ENCODE data around the gene CATSPERD. TPM values are rescaled to one million over a fixed set of nuclear protein-coding genes. Genes with fewer than 3 reads are reported as not detected.

The CATSPERD gene
- total RNA-seq, 3 donors from 2014 or later: not detected

DNA sequence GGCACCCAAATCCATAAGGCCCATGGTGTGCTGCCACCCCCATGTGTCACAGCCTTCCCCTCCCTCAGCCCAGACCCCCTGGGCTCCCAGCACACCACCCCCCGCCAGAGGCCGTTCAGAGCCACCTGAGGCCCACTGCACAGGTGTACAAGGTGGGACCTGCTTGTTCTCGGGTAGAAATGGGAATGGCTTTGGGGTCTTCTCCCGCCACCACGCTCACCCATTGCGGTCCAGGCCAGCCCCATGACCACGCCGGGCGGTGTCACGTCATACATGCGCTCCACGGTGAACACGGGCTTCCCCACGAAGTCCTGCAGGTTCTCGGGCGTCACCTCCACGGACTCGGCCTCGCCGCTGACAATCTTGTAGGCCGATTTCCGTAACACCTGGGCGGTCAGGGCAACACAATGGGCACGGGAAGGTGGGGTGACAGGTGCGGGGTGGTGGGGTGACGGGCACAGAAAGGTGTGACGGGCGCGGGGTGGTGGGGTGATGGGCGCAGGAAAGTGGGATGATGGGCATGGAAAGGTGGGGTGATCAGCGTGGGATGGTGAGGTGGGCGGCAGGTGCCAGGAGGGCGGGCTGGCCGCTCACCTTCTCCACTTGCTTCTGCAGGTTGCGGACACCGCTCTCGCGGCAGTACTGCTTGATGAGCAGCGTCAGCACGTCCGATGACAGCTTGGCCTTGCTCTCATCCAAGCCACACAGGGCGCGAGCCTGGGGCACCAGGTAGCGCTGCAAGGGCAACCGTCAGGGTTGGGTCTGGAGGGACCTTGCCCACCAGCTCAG is 26.1 kb upstream of the CATSPERD start:
- peaks cover 10% of the 10 kb centered on the region for H3K36me3 ChIP-seq
- intact Hi-C loops (cut with DNase I; ENCODE audit: low total_unique reads): loop anchor here (10.0 kb wide), 1 partner anchor 1050 kb away; no protein-coding TSS in a partner anchor

DNA sequence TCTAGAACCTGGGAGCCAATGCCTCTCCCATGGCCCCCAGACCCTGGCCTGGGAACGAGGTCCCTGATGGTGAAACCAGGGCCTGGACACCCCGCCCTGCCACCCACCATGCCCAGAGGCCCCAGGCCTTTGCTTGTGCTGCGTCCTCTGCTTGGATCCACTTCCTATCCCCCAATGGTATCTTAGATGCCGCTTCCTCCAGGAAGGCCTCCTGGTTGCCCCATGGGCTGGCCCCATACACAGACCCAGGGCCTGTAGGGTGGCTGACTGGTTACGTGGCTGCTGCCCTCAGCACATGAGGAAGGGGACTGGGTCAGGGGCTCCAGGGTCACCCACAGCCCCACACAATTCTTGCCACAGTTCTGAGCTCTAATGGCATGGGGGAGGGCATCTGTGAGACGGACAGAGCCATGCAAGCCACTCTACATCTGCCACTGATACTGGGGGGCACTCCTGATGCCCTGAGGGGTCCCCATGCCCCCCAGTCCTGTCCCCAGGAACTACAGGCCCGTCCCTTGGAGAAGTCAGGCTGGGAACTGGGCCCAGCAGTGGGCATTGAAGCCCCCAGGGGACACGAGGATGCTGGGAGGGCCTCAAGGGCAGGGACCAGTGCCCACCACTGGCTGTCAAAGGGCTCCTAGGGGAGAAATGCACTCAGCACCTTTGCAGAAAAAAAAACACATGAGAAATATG is 25.3 kb upstream of the CATSPERD start:
- H3K27me3 ChIP-seq: no peaks in the 10 kb centered on the region
- TF ChIP-seq POLR2A (IDR thresholded peaks at IDR 0.05) (no peak), POLR2AphosphoS5 (IDR thresholded peaks at IDR 0.05) (no peak)
- TF ChIP-seq, protein P1, sequence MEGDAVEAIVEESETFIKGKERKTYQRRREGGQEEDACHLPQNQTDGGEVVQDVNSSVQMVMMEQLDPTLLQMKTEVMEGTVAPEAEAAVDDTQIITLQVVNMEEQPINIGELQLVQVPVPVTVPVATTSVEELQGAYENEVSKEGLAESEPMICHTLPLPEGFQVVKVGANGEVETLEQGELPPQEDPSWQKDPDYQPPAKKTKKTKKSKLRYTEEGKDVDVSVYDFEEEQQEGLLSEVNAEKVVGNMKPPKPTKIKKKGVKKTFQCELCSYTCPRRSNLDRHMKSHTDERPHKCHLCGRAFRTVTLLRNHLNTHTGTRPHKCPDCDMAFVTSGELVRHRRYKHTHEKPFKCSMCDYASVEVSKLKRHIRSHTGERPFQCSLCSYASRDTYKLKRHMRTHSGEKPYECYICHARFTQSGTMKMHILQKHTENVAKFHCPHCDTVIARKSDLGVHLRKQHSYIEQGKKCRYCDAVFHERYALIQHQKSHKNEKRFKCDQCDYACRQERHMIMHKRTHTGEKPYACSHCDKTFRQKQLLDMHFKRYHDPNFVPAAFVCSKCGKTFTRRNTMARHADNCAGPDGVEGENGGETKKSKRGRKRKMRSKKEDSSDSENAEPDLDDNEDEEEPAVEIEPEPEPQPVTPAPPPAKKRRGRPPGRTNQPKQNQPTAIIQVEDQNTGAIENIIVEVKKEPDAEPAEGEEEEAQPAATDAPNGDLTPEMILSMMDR (IDR thresholded peaks at IDR 0.05): no peak
- no peak for DNase-seq (ENCODE audit: low spot score in 2 of 2)
- peaks cover 7 to 8% of the 10 kb centered on the region in 2 donors for H3K4me1 ChIP-seq
- intact Hi-C loops (cut with DNase I; ENCODE audit: low total_unique reads): loop anchor here (10.0 kb wide), 1 partner anchor 1050 kb away; no protein-coding TSS in a partner anchor
- H3K27ac ChIP-seq: no peak overlapping the region
- H3K36me3 ChIP-seq: peaks cover 10% of the 10 kb centered on the region
- no peak overlapping the region for H3K4me3 ChIP-seq
- H3K9me3 ChIP-seq: no peaks in the 10 kb centered on the region

More for the DNA sequence above, 26.1 kb upstream of the CATSPERD start:
- TF ChIP-seq POLR2AphosphoS5 (IDR thresholded peaks at IDR 0.05) (no peak), POLR2A (IDR thresholded peaks at IDR 0.05) (no peak)
- TF ChIP-seq, protein P1 (IDR thresholded peaks at IDR 0.05): no peak
- no peak for DNase-seq (ENCODE audit: low spot score in 2 of 2)
- no peaks in the 10 kb centered on the region for H3K9me3 ChIP-seq
- no peaks in the 10 kb centered on the region for H3K27me3 ChIP-seq
- H3K27ac ChIP-seq: no peak overlapping the region
- H3K4me1 ChIP-seq: peaks cover 7 to 8% of the 10 kb centered on the region in 2 donors
- no peak overlapping the region for H3K4me3 ChIP-seq

GRCh38 chr19:5695649-5696195 is 24.7 kb upstream of the CATSPERD start:
- H3K4me3 ChIP-seq: no peak overlapping the region
- H3K27me3 ChIP-seq: no peaks in the 10 kb centered on the region
- H3K27ac ChIP-seq: no peak overlapping the region
- no peaks in the 10 kb centered on the region for H3K9me3 ChIP-seq
- DNase-seq (ENCODE audit: low spot score in 2 of 2): no peak
- H3K4me1 ChIP-seq: peaks cover 7 to 8% of the 10 kb centered on the region in 2 donors
- TF ChIP-seq, protein P1 (IDR thresholded peaks at IDR 0.05): no peak
- no peak for TF ChIP-seq POLR2AphosphoS5 (IDR thresholded peaks at IDR 0.05)
- TF ChIP-seq POLR2A (IDR thresholded peaks at IDR 0.05): no peak
- intact Hi-C loops (cut with DNase I; ENCODE audit: low total_unique reads): loop anchor here (2.0 to 10.0 kb wide), 2 partner anchors 77 to 1049 kb away; no protein-coding TSS in a partner anchor
- H3K36me3 ChIP-seq: peaks cover 10% of the 10 kb centered on the region

DNA sequence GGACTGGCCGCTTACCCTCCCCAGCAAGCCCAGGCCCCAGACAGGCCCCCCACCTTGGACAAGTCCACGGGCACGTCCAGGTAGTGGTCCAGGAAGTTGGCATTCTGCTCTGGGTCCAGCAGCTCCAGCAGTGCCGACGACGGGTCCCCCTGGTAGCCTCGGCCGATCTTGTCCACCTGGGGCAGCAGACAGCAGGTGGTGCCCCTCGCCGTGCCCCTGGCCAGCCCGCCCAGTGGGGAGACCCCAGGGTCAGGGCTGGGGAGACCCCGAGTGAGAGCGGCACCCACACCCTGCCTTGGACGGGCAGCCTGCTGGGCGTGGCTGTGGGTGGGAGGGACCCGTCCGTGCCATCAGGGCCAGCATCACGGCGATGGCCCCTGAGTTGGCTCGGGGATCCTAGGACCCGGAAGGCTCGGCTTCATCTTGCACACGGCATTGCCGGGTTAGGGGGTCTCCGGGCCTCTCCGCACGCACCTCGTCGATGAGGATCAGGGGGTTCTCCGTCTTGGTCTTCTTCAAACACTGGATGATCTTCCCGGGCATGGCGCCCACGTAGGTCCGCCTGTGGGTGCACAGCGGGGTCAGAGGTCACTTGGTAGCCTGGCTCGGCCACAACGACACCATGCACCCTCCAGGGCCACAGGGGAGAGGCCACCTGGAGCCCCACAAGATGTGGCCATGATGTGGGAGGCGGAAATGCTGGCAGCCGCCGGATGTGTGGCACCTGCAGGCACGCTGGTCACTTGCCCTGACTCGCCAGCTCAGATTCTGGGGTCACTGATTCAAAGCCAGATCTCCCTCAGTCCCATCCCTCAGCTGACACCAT is 24.0 kb upstream of the CATSPERD start:
- no peaks in the 10 kb centered on the region for H3K9me3 ChIP-seq
- H3K27ac ChIP-seq: no peak overlapping the region
- TF ChIP-seq, protein P1 (IDR thresholded peaks at IDR 0.05): no peak
- TF ChIP-seq POLR2AphosphoS5 (IDR thresholded peaks at IDR 0.05): no peak
- no peak for TF ChIP-seq POLR2A (IDR thresholded peaks at IDR 0.05)
- DNase-seq (ENCODE audit: low spot score in 2 of 2): no peak
- H3K27me3 ChIP-seq: no peaks in the 10 kb centered on the region
- peaks cover 6 to 7% of the 10 kb centered on the region in 2 donors for H3K4me1 ChIP-seq
- peaks cover 10% of the 10 kb centered on the region for H3K36me3 ChIP-seq
- H3K4me3 ChIP-seq: no peak overlapping the region
- intact Hi-C loops (cut with DNase I; ENCODE audit: low total_unique reads): loop anchor here (2.0 to 10.0 kb wide), 2 partner anchors 78 to 1048 kb away; no protein-coding TSS in a partner anchor

Data from breast epithelium (tissue), 4 donors.